Right kidney (tissue), 1 donor: ENCODE data around the gene ARNT2.

ENCODE experiments used
- DNase-seq: peaks from one replicate; pipeline ENCODE4 v3.0.0-alpha.2; 2016

ARNT2 gene

GRCh38 chr15:80599359-80599758 lies 195.2 kb downstream of the ARNT2 start:
- no peak for DNase-seq

GRCh38 chr15:80600626-80601025 lies 196.4 kb downstream of the ARNT2 start:
- no peak for DNase-seq

- DNase-seq = no peak
These were observed 197.1 kb downstream of the ARNT2 start for GRCh38 chr15:80601256-80601655.

- DNase-seq = no peak
These were observed 200.7 kb downstream of the ARNT2 start for GRCh38 chr15:80604583-80605575.

GRCh38 chr15:80605591-80606150 lies 201.5 kb downstream of the ARNT2 start:
- no peak for DNase-seq

GRCh38 chr15:80606511-80607071 lies 202.4 kb downstream of the ARNT2 start:
- DNase-seq = no peak

GRCh38 chr15:80607287-80607980 lies 203.3 kb downstream of the ARNT2 start:
- no peak for DNase-seq

- DNase-seq = no peak
These were observed 204.5 kb downstream of the ARNT2 start for GRCh38 chr15:80608688-80609087.

GRCh38 chr15:80609091-80609490 lies 204.9 kb downstream of the ARNT2 start:
- DNase-seq = no peak

GRCh38 chr15:80609512-80609946 lies 205.3 kb downstream of the ARNT2 start:
- DNase-seq = no peak

GRCh38 chr15:80611543-80612080 lies 207.4 kb downstream of the ARNT2 start:
- no peak for DNase-seq

- no peak for DNase-seq
These were observed 208.1 kb downstream of the ARNT2 start for GRCh38 chr15:80612118-80612823.

GRCh38 chr15:80613762-80614365 lies 209.7 kb downstream of the ARNT2 start:
- no peak for DNase-seq

GRCh38 chr15:80614711-80615360 lies 210.7 kb downstream of the ARNT2 start:
- no peak for DNase-seq

- DNase-seq = no peak
These were observed 211.2 kb downstream of the ARNT2 start for GRCh38 chr15:80615361-80615736.

- DNase-seq = no peak
These were observed 211.7 kb downstream of the ARNT2 start for GRCh38 chr15:80615783-80616391.

- DNase-seq = no peak
These were observed 214.7 kb downstream of the ARNT2 start for GRCh38 chr15:80618685-80619400.

GRCh38 chr15:80619680-80620079 lies 215.5 kb downstream of the ARNT2 start:
- DNase-seq = no peak

GRCh38 chr15:80620141-80620540 lies 216.0 kb downstream of the ARNT2 start:
- no peak for DNase-seq

GRCh38 chr15:80620931-80621330 lies 216.7 kb downstream of the ARNT2 start:
- DNase-seq = no peak
